ENCODE data around the gene SIGMAR1.

DNA sequence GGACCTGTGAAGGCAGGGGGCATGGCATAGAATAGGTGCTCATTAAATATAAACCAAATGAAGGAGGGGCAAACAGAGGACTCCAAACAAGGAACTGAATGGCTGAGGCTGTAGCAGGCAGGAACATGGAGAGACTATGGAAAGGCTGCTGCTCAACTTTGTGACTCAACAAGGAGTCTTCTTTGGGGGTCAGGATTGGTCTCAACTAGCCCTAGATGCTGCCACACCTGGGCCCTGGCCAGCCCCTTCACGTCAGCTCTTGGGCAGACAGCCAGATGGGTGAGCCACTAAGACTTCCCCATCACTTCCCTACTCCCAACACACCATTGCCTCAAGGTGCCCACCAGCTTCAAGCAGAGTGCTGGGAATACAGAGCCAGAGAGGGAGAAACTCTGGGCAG, 36.7 kb downstream of the SIGMAR1 start:
- TF ChIP-seq CTCF (IDR thresholded peaks at IDR 0.05 in 4 of 5, conservative IDR thresholded peaks at IDR 0.05 in 1 of 5) (no peak), POLR2A (IDR thresholded peaks at IDR 0.05) (no peak)

Measured in gastrocnemius medialis (tissue), 4 donors.